Right atrium auricular region (tissue), 2 donors: ENCODE data around the gene OR2D3. TPM values are rescaled to one million over a fixed set of nuclear protein-coding genes. Genes with fewer than 3 reads are reported as not detected.
"Not testable (repeated sequence)": the region's sequence is repeated elsewhere in the genome, so short reads cannot be mapped to it uniquely, and the experiment has no call there.

Experiments used
- DNase-seq: peaks from one replicate; pipeline ENCODE4 v3.0.0-alpha.2; 2019; ENCODE audit warnings: low spot score
- H3K27ac ChIP-seq, 2 donors: fragments of 200-600 bp; sonication (generic); 1 replicate in 1 of 2; 2 replicates in 1 of 2; pipeline ENCODE4 v1.5.1; 2016 to 2019
- H3K27me3 ChIP-seq, 2 donors: fragments of 200-600 bp; sonication (generic); one replicate each; pipeline versions ENCODE4 v1.5.1 to v1.6.0; 2017 to 2019
- H3K36me3 ChIP-seq: fragments of 200-600 bp; sonication (generic); one replicate; pipeline ENCODE4 v1.5.1; 2016
- H3K4me1 ChIP-seq, 2 donors: fragments of 200-600 bp; sonication (generic); one replicate each; pipeline versions ENCODE4 v1.5.1 to v1.6.0; 2017 to 2019
- H3K4me3 ChIP-seq, 2 donors: fragments of 200-600 bp; sonication (generic); 1 replicate in 1 of 2; 2 replicates in 1 of 2; pipeline ENCODE4 v1.5.1; 2017 to 2019; ENCODE audit warnings: mild to moderate bottlenecking in 1 of 2, moderate library complexity in 1 of 2
- H3K9me3 ChIP-seq, 2 donors: fragments of 200-600 bp; sonication (generic); one replicate each; pipeline ENCODE4 v1.5.1; 2019
- CTCF ChIP-seq, 2 donors: fragments of 200-600 bp; sonication (generic); IDR thresholded peaks; one replicate each; pipeline ENCODE4 v1.5.1; 2019; ENCODE audit warnings: antibody characterized with exemption in 2 of 2
- total RNA-seq, 2 donors: library from RNA; depleted of rRNA; stranded (reverse); fragments of >200 nt; gene quantifications; one replicate each; pipeline ENCODE4 v1.1.0, GENCODE V29; 2016

The OR2D3 gene
- total RNA-seq, 2 donors from 2014 or later, result not detected

GRCh38 chr11:6900327-6900999 lies 20.3 kb upstream of the OR2D3 start:
- no peak for TF ChIP-seq CTCF (IDR thresholded peaks at IDR 0.05)
- no peaks in the 10 kb centered on the region for H3K27me3 ChIP-seq
- no peaks in the 10 kb centered on the region for H3K9me3 ChIP-seq
- H3K36me3 ChIP-seq, result no peaks in the 10 kb centered on the region
- no peak overlapping the region for H3K4me3 ChIP-seq
- H3K27ac ChIP-seq, result no peak overlapping the region
- H3K4me1 ChIP-seq, result no peaks in the 10 kb centered on the region
- DNase-seq, result no peak

- not testable (repeated sequence) for DNase-seq, H3K9me3 ChIP-seq, H3K4me1 ChIP-seq, H3K27ac ChIP-seq, H3K27me3 ChIP-seq, H3K4me3 ChIP-seq, H3K36me3 ChIP-seq
Observed at GRCh38 chr11:6904804-6905203, 16.0 kb upstream of the OR2D3 start.

- H3K27ac ChIP-seq, result no peak overlapping the region
- no peaks in the 10 kb centered on the region for H3K27me3 ChIP-seq
- H3K4me1 ChIP-seq, result no peaks in the 10 kb centered on the region
- H3K9me3 ChIP-seq, result no peaks in the 10 kb centered on the region
- H3K36me3 ChIP-seq, result no peaks in the 10 kb centered on the region
- H3K4me3 ChIP-seq, result no peak overlapping the region
- DNase-seq, result no peak
- TF ChIP-seq CTCF (IDR thresholded peaks at IDR 0.05), result no peak
Observed at GRCh38 chr11:6911378-6911777, 9.4 kb upstream of the OR2D3 start.

- Histone ChIP-seq H3K36me3 (no peaks in the 10 kb centered on the region), H3K27ac (no peak overlapping the region), H3K9me3 (no peaks in the 10 kb centered on the region), H3K4me1 (no peaks in the 10 kb centered on the region), H3K4me3 (no peak overlapping the region), H3K27me3 (no peaks in the 10 kb centered on the region)
- no peak for DNase-seq
- no peak for TF ChIP-seq CTCF (IDR thresholded peaks at IDR 0.05)
Observed at GRCh38 chr11:6911948-6912347, 8.9 kb upstream of the OR2D3 start.

GRCh38 chr11:6919698-6920097 lies 1.1 kb upstream of the OR2D3 start:
- Histone ChIP-seq H3K36me3 (no peaks in the 10 kb centered on the region), H3K27me3 (peaks cover 0 to 3% of the 10 kb centered on the region in 2 donors), H3K4me1 (no peaks in the 10 kb centered on the region), H3K9me3 (no peaks in the 10 kb centered on the region), H3K27ac (no peak overlapping the region), H3K4me3 (no peak overlapping the region)
- DNase-seq, result no peak
- TF ChIP-seq CTCF (IDR thresholded peaks at IDR 0.05), result no peak

GRCh38 chr11:6925007-6925577 lies 4.3 kb downstream of the OR2D3 start:
- H3K4me1 ChIP-seq, result peaks cover 0 to 12% of the 10 kb centered on the region in 2 donors
- H3K27me3 ChIP-seq, result peaks cover 0 to 3% of the 10 kb centered on the region in 2 donors
- no peak for DNase-seq
- TF ChIP-seq CTCF (IDR thresholded peaks at IDR 0.05), result no peak
- H3K4me3 ChIP-seq, result no peak overlapping the region
- H3K9me3 ChIP-seq, result no peaks in the 10 kb centered on the region
- no peaks in the 10 kb centered on the region for H3K36me3 ChIP-seq
- H3K27ac ChIP-seq, result no peak overlapping the region
